Activated CD8-positive, alpha-beta memory T cell treated with anti-CD3 and anti-CD28 coated beads for 1 hour (primary cell): Measurements from ENCODE around the gene TPP1.

Source experiments
- DNase-seq, 2 donors: peaks; one replicate each; pipeline ENCODE4 v3.0.0-alpha.2; 2020; ENCODE audit warnings: low read depth in 1 of 2; ENCODE audit errors: extremely low read depth in 1 of 2

Gene TPP1

DNA sequence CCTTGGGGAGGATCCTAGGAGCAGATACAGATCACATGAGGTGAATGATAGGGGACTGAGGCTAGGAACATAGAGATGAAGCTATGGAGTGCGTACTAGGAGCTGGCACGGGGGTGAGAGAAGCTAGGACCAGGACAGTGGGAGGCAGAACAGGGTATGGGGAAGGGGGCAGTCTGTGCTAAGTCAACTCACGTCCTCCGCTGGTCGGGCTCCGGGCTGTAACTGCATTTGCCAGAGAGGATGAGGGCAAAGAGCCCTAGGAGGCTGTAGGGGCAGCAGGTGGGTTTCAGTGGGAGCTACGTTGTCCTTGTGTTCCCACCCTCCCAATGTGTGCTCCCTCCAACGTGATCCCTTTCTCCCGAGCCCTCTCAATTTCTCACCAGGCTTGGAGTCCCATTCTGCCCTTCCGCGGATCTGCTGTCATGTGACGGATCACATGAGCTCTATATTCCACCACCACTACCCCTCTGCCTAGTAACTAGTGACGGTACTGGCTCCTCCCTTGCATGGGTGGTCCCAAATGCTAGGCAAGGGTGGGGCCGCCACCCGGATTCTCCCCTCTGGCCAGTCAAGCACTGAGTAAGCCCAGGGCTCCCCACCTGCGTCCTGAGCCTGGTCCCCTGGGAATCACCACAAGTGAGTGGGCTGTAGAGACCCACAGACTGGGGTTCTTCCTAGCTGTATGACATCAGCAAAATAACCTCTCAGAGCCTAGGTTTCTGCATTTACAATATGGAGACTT, at the start of gene TPP1:
Gene TPP1, minus strand, starts transcription at position 419 of the 742 bp plus-strand sequence. Its CDS starts 22 bp downstream, at position 397.
- DNase-seq = peak; percentile 76 to 77

DNA sequence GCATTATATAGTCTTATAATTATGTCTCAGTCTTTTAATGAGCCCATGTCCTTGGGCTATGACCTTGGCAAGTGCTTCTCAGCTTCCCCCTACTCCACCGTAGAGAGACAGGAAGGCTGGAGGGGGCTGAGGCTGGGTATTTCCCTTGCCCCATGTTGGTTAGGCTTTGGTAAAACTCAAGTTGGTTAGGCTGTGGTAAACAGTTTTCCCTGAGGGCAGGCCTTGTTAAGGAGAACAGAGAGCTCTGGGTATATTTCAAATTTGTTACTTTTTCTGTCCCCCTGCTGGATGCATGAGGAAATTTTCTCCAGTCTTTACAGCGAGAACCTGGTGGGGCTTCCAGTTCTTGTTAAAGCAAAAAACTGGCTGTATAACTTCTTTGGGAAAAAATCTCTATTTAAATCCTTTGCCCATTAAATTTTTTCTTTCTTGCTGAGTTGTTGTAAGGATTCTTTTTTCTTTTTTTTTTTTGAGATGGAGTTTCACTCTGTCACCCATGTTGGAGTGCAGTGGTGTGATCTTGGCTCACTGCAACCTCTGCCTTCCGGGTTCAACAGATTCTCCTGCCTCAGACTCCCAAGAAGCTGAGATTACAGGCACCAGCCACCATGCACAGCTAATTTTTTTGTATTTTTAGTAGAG, 48.6 kb upstream of the TPP1 start:
- DNase-seq = no peak

GRCh38 chr11:6666302-6667183, 47.3 kb upstream of the TPP1 start:
- DNase-seq = no peak

DNA sequence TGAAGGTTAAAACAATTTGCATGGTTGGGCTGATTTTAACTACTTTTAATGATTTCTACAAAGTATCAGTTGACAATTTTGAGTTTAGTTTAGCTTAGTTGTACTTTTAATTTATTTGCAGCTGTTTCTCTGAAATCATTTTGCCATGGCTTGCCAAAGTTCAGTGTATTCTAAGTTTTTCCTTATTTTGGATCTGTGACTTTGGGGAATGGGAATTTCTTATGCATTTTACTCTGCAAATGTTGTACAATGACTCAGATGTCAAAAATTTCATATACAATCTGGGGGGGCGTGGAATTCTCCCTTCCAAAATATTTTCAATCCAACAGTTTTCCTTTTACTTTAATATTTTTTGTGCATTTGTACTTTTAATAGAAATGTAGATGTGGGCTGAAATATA, 45.3 kb upstream of the TPP1 start:
- DNase-seq = no peak

- DNase-seq = no peak
Measured at GRCh38 chr11:6663794-6664469, 44.7 kb upstream of the TPP1 start.

DNA sequence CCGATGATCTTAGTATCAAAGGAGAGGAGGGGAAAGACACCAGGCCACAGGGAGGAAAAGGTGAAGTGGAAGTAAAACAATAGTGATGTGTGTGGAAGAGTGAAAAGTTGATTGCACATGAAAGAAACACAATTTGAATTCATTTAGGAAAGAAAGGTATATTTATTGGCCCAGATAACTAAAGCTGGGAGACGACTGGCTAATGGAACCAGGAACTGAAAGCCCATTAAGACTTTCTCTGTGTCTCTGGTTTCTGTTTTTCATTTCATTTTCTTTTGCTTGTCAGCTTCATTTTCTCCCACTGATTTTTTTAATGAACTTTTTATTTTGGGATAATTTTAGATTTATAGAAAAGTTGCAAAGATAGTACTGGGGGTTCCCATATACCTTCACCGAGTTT, 41.5 kb upstream of the TPP1 start:
- no peak for DNase-seq

DNA sequence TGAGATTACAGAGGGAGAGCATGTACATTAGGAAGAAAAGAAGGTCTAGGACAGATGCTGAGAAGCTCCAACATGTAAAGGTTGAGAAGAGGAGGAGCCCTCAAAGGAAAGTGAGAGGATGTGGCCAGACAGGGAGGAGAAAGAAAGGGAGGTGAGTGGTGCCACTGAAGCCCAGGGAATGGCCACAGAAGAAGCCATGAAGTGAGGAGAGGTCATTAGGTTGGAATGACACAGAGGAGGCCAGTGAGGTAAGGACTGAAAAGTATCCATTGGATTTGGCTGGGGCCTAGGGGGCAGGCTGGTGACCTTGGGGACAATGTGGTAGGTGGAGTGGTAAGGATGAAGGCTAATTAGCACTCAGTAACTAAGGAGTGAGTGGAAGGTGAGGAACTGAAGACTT, 39.4 kb upstream of the TPP1 start:
- DNase-seq = no peak

- DNase-seq = no peak
Measured at GRCh38 chr11:6657346-6657745, 38.1 kb upstream of the TPP1 start.

- DNase-seq = no peak
Measured at GRCh38 chr11:6656936-6657335, 37.7 kb upstream of the TPP1 start.

DNA sequence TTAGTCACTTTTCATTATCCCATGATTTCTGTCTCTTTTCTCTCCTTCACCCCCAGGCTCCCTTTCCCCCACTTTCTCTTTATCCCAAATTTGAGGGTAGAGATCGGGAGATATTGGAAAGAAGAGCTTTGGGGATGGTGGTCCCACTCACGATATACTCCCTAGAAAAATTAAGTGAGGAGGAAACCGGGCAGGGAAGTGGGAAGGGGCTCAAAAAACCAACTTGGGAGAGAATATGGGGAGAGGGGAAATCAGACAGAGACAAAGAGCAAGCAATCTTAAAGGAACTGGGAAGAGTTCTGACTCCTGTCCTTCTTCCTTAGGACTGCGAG, 37.3 kb upstream of the TPP1 start:
- DNase-seq = no peak

DNA sequence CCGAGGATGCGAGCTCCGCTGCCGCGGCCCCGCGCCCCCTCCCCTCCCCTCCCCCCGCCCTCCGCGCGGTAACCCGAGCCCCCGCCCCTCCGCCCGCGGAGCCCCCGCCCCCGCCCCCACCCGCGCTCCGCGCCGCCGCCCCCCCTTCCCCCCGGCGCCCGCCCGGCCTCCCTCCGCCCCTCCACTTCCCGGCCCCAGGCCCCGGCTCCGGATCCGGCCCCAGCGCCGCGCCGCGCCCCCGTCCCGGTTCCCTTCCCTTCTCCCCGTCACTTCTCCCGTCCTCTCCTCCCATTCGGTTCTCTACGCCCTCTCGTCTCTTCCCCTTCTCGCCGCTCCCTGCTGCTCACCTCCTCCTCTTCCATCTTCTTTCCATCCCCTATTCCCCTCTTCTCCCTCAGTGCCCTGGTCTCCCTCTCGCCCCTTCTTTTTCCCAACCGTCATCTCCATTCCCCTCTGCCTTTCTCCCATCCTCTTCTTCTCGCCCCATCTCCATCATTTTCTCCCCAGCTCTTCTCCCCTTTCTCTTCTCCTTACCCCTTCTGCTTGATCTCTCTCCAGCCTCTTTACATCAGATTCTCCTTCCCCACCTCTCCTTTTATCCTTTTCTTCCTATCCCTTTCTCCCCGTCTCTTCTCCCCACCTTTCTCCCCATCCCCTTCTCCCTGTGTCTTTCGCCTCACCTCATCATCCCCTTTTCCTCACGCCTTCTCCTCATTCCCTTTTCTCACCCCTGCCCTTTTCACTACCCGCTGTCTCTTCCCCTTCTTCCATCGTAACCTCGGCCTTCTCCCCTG, 36.8 kb upstream of the TPP1 start, which contains the start of gene DCHS1:
Gene DCHS1, minus strand, starts transcription at position 20 of the 794 bp plus-strand sequence. CDS start 14,196 bp downstream, outside the sequence.
- DNase-seq = no peak

DNA sequence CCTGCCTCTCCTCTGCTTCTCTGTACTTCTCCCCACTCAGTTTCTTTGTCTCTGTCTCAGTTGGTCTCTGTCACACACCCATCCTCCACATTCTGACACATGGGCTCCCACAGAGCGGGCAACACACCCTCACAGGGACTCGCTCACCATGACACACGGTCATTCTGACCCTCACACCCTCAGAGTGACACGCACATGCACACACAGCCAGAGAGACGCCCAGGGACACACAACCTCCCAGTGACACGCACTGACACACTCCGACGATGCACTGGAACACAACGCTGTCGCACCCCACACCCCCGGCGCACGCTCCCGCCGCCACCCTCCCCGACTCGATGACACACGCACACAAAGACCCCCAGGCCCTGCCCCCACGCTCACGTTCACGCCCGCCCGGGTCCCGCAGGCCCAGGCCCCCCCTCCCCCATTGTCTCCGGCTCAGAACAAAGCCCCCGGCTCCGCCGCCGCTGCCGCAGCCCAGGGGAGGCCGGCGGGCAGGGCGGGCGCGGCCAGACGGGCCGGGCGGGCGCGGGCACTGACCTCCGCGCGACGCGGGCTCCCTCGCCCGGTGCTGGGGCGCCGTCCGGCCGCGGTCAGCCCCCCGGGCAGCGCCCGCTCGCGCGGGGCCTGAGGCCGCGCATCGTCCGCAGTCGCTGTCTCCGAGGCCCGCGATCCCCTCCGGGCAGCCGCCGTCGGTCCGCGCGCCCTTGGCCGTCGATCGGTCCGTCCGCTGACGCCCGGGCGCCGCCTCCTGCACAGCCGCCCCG, 36.0 kb upstream of the TPP1 start:
- DNase-seq = peak in 1 of 2 donors; percentile 14

- no peak for DNase-seq
Measured at GRCh38 chr11:6654281-6655019, 35.2 kb upstream of the TPP1 start.

- DNase-seq = no peak
Measured at GRCh38 chr11:6653656-6654055, 34.4 kb upstream of the TPP1 start.

DNA sequence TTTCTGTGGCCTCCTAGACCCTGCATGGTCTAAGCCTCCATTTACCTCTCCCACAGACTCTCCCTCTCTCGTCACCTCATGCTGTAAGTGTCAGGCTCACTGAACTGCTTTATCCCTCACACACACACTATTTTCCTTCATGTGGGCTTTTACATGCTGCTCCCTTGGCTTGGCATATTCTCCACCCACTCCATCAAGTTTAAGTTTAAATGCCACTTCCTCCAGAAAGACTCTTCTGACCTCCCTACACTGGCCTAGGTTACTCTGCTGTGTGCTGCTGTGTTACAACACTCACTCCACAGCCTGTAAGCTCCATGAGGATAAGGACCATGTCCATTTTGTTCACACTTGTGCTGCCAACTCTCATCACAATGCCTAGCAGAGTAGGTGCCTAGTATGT, 33.9 kb upstream of the TPP1 start:
- DNase-seq = no peak

- DNase-seq = no peak
Measured at GRCh38 chr11:6652182-6652581, 33.0 kb upstream of the TPP1 start.

- no peak for DNase-seq
Measured at GRCh38 chr11:6650980-6651379, 31.8 kb upstream of the TPP1 start.

- DNase-seq = no peak
Measured at GRCh38 chr11:6650104-6650503, 30.9 kb upstream of the TPP1 start.

- DNase-seq = no peak
Measured at GRCh38 chr11:6648501-6648900, 29.3 kb upstream of the TPP1 start.
